ENCODE measurements around the gene C9orf152.

Gene C9orf152

DNA sequence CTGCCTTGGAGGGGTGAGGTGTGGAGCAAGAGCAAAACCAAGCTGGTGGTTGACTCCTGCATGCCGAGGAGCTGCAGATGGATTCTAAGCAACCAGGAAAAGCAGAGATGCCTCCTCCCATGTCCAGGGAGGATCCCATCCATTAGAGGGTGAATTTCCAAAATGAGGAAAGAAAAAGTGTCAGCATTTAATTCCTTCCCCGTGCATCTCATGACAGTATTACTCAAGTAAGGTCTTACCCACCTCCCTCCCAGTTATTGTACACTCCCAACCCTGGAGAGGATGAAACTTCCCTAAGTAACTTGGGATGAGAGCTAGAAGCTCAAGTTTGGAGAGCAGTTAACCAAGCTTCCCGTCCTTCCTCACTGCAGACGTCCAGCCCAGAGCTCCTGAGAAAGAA, 19.9 kb downstream of the C9orf152 start:
- no peak overlapping the region for H3K4me2 ChIP-seq
- H3K27ac ChIP-seq: no peak overlapping the region
- TF ChIP-seq, protein P1, sequence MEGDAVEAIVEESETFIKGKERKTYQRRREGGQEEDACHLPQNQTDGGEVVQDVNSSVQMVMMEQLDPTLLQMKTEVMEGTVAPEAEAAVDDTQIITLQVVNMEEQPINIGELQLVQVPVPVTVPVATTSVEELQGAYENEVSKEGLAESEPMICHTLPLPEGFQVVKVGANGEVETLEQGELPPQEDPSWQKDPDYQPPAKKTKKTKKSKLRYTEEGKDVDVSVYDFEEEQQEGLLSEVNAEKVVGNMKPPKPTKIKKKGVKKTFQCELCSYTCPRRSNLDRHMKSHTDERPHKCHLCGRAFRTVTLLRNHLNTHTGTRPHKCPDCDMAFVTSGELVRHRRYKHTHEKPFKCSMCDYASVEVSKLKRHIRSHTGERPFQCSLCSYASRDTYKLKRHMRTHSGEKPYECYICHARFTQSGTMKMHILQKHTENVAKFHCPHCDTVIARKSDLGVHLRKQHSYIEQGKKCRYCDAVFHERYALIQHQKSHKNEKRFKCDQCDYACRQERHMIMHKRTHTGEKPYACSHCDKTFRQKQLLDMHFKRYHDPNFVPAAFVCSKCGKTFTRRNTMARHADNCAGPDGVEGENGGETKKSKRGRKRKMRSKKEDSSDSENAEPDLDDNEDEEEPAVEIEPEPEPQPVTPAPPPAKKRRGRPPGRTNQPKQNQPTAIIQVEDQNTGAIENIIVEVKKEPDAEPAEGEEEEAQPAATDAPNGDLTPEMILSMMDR (conservative IDR thresholded peaks at IDR 0.05; ENCODE audit: low read depth, low read length): no peak
- H3K79me2 ChIP-seq (ENCODE audit: insufficient read depth, low read depth): no peaks in the 10 kb centered on the region
- no peaks in the 10 kb centered on the region for H4K20me1 ChIP-seq (ENCODE audit: insufficient read depth)
- H3K4me3 ChIP-seq (IDR thresholded peaks at IDR 0.05; ENCODE audit: insufficient read depth, low read depth, low read length): no peak overlapping the region
- H3K27me3 ChIP-seq (ENCODE audit: insufficient read depth, low read depth): no peaks in the 10 kb centered on the region
- no peaks in the 10 kb centered on the region for H3K36me3 ChIP-seq (ENCODE audit: insufficient read depth)
- H3K9ac ChIP-seq: no peak overlapping the region
- no peak overlapping the region for H2AFZ ChIP-seq (ENCODE audit: low read depth)
- H3K4me1 ChIP-seq (ENCODE audit: low read depth, poor library complexity, severe bottlenecking): peaks cover 8% of the 10 kb centered on the region

DNA sequence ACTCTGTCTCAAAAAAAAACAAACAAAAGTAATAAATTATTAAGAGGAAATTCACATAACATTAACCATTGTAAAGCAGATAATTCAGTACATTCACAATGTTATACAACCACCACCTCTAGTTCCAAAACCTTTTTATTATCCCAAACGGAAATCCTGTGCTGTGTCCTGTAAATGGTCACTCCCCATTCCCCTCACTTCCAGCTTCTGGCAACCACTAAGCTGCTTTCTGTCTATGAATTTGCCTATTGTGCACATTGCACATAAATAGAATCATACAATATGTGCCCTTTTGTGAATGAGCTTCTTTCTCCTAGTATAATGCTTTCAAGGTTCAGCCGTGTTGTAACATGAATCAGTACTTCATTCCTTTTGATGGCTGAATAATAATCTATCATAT, 20.8 kb downstream of the C9orf152 start:
- TF ChIP-seq, protein P1 (conservative IDR thresholded peaks at IDR 0.05; ENCODE audit: low read depth, low read length): no peak
- no peak overlapping the region for H3K27ac ChIP-seq
- no peaks in the 10 kb centered on the region for H3K27me3 ChIP-seq (ENCODE audit: insufficient read depth, low read depth)
- no peak overlapping the region for H3K9ac ChIP-seq
- no peaks in the 10 kb centered on the region for H3K4me1 ChIP-seq (ENCODE audit: low read depth, poor library complexity, severe bottlenecking)
- H3K4me3 ChIP-seq (IDR thresholded peaks at IDR 0.05; ENCODE audit: insufficient read depth, low read depth, low read length): no peak overlapping the region
- H3K79me2 ChIP-seq (ENCODE audit: insufficient read depth, low read depth): no peaks in the 10 kb centered on the region
- no peaks in the 10 kb centered on the region for H3K36me3 ChIP-seq (ENCODE audit: insufficient read depth)
- H3K4me2 ChIP-seq: no peak overlapping the region
- no peak overlapping the region for H2AFZ ChIP-seq (ENCODE audit: low read depth)
- no peaks in the 10 kb centered on the region for H4K20me1 ChIP-seq (ENCODE audit: insufficient read depth)

DNA sequence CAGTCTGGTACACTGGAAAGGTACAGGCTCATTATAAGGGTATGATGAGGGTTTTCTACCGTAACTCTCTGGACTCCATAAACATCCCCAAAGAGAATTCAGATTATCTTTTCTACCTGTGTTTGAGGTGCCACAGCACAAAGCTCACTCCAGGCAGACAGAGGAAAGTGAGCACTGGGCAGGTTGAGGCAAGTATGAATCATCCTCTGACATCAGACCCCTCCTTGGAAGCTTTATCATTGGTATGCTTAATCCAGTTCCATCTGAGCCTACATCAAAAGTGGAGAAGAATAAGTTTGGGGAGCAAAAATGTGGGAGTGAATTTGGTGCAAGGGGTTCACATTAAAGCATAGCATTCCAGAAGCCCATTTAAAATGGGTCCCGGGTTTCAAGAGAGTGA, 21.7 kb downstream of the C9orf152 start:
- H2AFZ ChIP-seq (ENCODE audit: low read depth): no peak overlapping the region
- H3K27ac ChIP-seq: no peak overlapping the region
- H3K4me2 ChIP-seq: no peak overlapping the region
- no peak overlapping the region for H3K4me3 ChIP-seq (IDR thresholded peaks at IDR 0.05; ENCODE audit: insufficient read depth, low read depth, low read length)
- H4K20me1 ChIP-seq (ENCODE audit: insufficient read depth): no peaks in the 10 kb centered on the region
- H3K4me1 ChIP-seq (ENCODE audit: low read depth, poor library complexity, severe bottlenecking): no peaks in the 10 kb centered on the region
- H3K36me3 ChIP-seq (ENCODE audit: insufficient read depth): no peaks in the 10 kb centered on the region
- H3K79me2 ChIP-seq (ENCODE audit: insufficient read depth, low read depth): no peaks in the 10 kb centered on the region
- no peak overlapping the region for H3K9ac ChIP-seq
- no peaks in the 10 kb centered on the region for H3K27me3 ChIP-seq (ENCODE audit: insufficient read depth, low read depth)
- TF ChIP-seq, protein P1 (conservative IDR thresholded peaks at IDR 0.05; ENCODE audit: low read depth, low read length): no peak

DNA sequence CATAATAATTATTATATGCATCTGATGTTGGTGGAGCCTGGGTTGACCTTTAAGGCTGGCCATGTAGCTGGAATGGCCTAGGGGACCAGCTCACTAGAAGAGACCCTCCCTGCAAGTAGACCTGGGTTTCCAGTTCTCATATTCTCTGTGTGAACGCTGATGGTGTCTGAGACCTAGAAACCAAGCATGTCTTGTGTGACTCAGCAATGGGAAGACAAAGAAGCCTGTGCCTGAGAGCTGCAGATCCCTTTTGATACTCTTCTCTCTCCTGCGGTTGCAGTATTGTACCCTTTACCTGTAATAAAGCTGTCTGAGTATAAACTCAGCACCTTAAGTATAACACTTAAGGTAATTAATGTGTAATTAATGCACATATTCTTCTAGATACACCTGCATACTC, 22.2 kb downstream of the C9orf152 start:
- Histone ChIP-seq H2AFZ (ENCODE audit: low read depth) (no peak overlapping the region), H4K20me1 (ENCODE audit: insufficient read depth) (no peaks in the 10 kb centered on the region), H3K79me2 (ENCODE audit: insufficient read depth, low read depth) (no peaks in the 10 kb centered on the region), H3K4me1 (ENCODE audit: low read depth, poor library complexity, severe bottlenecking) (peaks cover 4% of the 10 kb centered on the region), H3K36me3 (ENCODE audit: insufficient read depth) (no peaks in the 10 kb centered on the region), H3K27me3 (ENCODE audit: insufficient read depth, low read depth) (no peaks in the 10 kb centered on the region), H3K4me3 (IDR thresholded peaks at IDR 0.05; ENCODE audit: insufficient read depth, low read depth, low read length) (no peak overlapping the region), H3K9ac (no peak overlapping the region), H3K27ac (no peak overlapping the region), H3K4me2 (no peak overlapping the region)
- TF ChIP-seq, protein P1 (conservative IDR thresholded peaks at IDR 0.05; ENCODE audit: low read depth, low read length): no peak
